Measurements from ENCODE around the gene NCBP2. TPM values are rescaled to one million over a fixed set of nuclear protein-coding genes. Genes with fewer than 3 reads are reported as not detected.

Gene NCBP2
- total RNA-seq, 2 experiments from 2014 or later: 94.8 to 107 TPM

GRCh38 chr3:196901768-196902167, 40.6 kb downstream of the NCBP2 start:
- intact Hi-C loops (cut with DNase I, micrococcal nuclease): no loop called here
- no peaks in the 10 kb centered on the region for H3K4me1 Mint-ChIP-seq
- peaks cover 27% of the 10 kb centered on the region for H3K36me3 Mint-ChIP-seq (ENCODE audit: low read depth)
- ATAC-seq (no peak), DNase-seq (no peak)
- POLR2A ChIA-PET: no interaction called here
- H3K27me3 Mint-ChIP-seq: no peaks in the 10 kb centered on the region
- no peak overlapping the region for H3K27ac Mint-ChIP-seq
- H3K9me3 Mint-ChIP-seq (ENCODE audit: low read depth): no peaks in the 10 kb centered on the region
- no peak overlapping the region for H3K4me3 Mint-ChIP-seq
- CTCF ChIA-PET: interaction anchor here (0.6 to 1.7 kb wide), 3 partner anchors 26 to 163 kb away, joined by 3 to 5 read pairs (median 4); no protein-coding TSS in a partner anchor

GRCh38 chr3:196896229-196896628, 46.1 kb downstream of the NCBP2 start:
- peaks cover 8% of the 10 kb centered on the region for H3K36me3 Mint-ChIP-seq (ENCODE audit: low read depth)
- H3K9me3 Mint-ChIP-seq (ENCODE audit: low read depth): no peaks in the 10 kb centered on the region
- intact Hi-C loops (cut with DNase I, micrococcal nuclease): no loop called here
- DNase-seq (no peak), ATAC-seq (no peak)
- POLR2A ChIA-PET: no interaction called here
- CTCF ChIA-PET: no interaction called here
- H3K27me3 Mint-ChIP-seq: no peaks in the 10 kb centered on the region
- H3K4me1 Mint-ChIP-seq: peaks cover 4% of the 10 kb centered on the region
- no peak overlapping the region for H3K4me3 Mint-ChIP-seq
- H3K27ac Mint-ChIP-seq: no peak overlapping the region

- no peak overlapping the region for H3K27ac Mint-ChIP-seq
- POLR2A ChIA-PET: interaction anchor here (0.7 kb wide), 1 partner anchor 1080 kb away, joined by 4 read pairs; no protein-coding TSS in a partner anchor
- H3K9me3 Mint-ChIP-seq (ENCODE audit: low read depth): no peaks in the 10 kb centered on the region
- H3K27me3 Mint-ChIP-seq: no peaks in the 10 kb centered on the region
- CTCF ChIA-PET: no interaction called here
- no peak for DNase-seq
- peaks cover 14% of the 10 kb centered on the region for H3K4me1 Mint-ChIP-seq
- ATAC-seq: no peak
- H3K36me3 Mint-ChIP-seq (ENCODE audit: low read depth): peaks cover 7% of the 10 kb centered on the region
- intact Hi-C loops (cut with DNase I, micrococcal nuclease): no loop called here
- H3K4me3 Mint-ChIP-seq: no peak overlapping the region
These were observed 47.6 kb downstream of the NCBP2 start for GRCh38 chr3:196894557-196895295.

GRCh38 chr3:196889844-196890708, 52.3 kb downstream of the NCBP2 start:
- ATAC-seq (no peak), DNase-seq (no peak)
- intact Hi-C loops (cut with DNase I, micrococcal nuclease): no loop called here
- ChIA-PET POLR2A (interaction anchor here (0.5 kb wide), 1 partner anchor 472 kb away, joined by 3 read pairs; no protein-coding TSS in a partner anchor), CTCF (interaction anchor here (0.6 kb wide), 1 partner anchor 36 kb away, joined by 3 read pairs; no protein-coding TSS in a partner anchor)
- H3K4me1 Mint-ChIP-seq: peaks cover 33% of the 10 kb centered on the region
- no peak overlapping the region for H3K4me3 Mint-ChIP-seq
- peaks cover 24% of the 10 kb centered on the region for H3K36me3 Mint-ChIP-seq (ENCODE audit: low read depth)
- no peaks in the 10 kb centered on the region for H3K27me3 Mint-ChIP-seq
- no peak overlapping the region for H3K27ac Mint-ChIP-seq
- H3K9me3 Mint-ChIP-seq (ENCODE audit: low read depth): no peaks in the 10 kb centered on the region

- Mint-ChIP-seq H3K27ac (peak overlapping the region; percentile 67), H3K4me1 (peaks cover 47% of the 10 kb centered on the region), H3K27me3 (no peaks in the 10 kb centered on the region), H3K4me3 (no peak overlapping the region), H3K9me3 (ENCODE audit: low read depth) (no peaks in the 10 kb centered on the region), H3K36me3 (ENCODE audit: low read depth) (peaks cover 19% of the 10 kb centered on the region)
- DNase-seq (peak; percentile 36), ATAC-seq (peak; percentile 89)
- intact Hi-C loops (cut with DNase I, micrococcal nuclease): no loop called here
- ChIA-PET CTCF (interaction anchor here (1.0 to 1.8 kb wide), 2 partner anchors 19 to 48 kb away, joined by 4 to 5 read pairs; partner anchors contain the start of gene SENP5), POLR2A (interaction anchor here (0.6 to 1.1 kb wide), 3 partner anchors 14 to 31 kb away, joined by 3 to 4 read pairs (median 4); partner anchors contain the start of gene SENP5)
These were observed 56.2 kb downstream of the NCBP2 start for GRCh38 chr3:196886144-196886543.

Other genes with a start within 250 kb of the NCBP2 start
- 1 to 10 TPM; 4.7 to 5.6 TPM for gene CEP19, start 230.3 kb downstream of the NCBP2 start, total RNA-seq
- 10 to 100 TPM; 37.8 to 42.2 TPM for gene PIGX, start 230.2 kb downstream of the NCBP2 start, total RNA-seq
- gene PAK2, start 202.7 kb downstream of the NCBP2 start, total RNA-seq: 10 to 100 TPM; 57.6 to 82.2 TPM
- 10 to 100 TPM; 27.7 to 33.0 TPM for gene SENP5, start 74.6 kb downstream of the NCBP2 start, total RNA-seq
- under 1 TPM; 0.44 to 0.71 TPM for gene PIGZ, start 26.3 kb upstream of the NCBP2 start, total RNA-seq
- 1 to 10 TPM; 3.7 to 4.3 TPM for gene MELTF, start 87.3 kb upstream of the NCBP2 start, total RNA-seq

Measured in activated CD4-positive, alpha-beta T cell treated with anti-CD3 and anti-CD28 coated beads for 36 hours (primary cell).